ENCODE measurements around the gene SPAG16. TPM values are rescaled to one million over a fixed set of nuclear protein-coding genes. Genes with fewer than 3 reads are reported as not detected.
"Not testable (repeated sequence)": the region's sequence is repeated elsewhere in the genome, so short reads cannot be mapped to it uniquely, and the experiment has no call there.

Gene SPAG16
- total RNA-seq, 4 donors from 2014 or later: 25.6 to 37.5 (median 26.3) TPM

DNA sequence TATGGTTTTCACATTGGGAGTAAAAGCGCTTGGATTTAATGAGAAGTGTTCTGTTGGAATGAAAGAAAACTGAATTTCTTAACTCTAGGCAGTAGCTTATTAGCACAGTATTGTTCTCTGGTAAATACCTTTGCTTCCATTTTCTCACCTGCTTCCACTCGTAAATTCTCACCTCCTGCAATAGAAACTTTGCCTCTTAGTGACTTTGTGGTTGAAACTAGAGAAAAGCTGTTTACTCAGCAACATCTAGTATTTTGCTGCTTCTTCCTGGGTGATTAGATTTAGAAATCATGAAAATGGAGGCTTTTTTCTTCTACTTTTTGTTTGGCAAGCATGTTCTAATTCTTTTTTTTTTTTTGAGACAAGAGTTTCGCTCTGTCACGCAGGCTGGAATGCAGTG lies 385.4 kb downstream of the SPAG16 start:
- intact Hi-C loops (cut with DNase I; ENCODE audit: low total_unique reads): no loop called here
- no peak for TF ChIP-seq POLR2A (IDR thresholded peaks at IDR 0.05)
- TF ChIP-seq, protein P1, sequence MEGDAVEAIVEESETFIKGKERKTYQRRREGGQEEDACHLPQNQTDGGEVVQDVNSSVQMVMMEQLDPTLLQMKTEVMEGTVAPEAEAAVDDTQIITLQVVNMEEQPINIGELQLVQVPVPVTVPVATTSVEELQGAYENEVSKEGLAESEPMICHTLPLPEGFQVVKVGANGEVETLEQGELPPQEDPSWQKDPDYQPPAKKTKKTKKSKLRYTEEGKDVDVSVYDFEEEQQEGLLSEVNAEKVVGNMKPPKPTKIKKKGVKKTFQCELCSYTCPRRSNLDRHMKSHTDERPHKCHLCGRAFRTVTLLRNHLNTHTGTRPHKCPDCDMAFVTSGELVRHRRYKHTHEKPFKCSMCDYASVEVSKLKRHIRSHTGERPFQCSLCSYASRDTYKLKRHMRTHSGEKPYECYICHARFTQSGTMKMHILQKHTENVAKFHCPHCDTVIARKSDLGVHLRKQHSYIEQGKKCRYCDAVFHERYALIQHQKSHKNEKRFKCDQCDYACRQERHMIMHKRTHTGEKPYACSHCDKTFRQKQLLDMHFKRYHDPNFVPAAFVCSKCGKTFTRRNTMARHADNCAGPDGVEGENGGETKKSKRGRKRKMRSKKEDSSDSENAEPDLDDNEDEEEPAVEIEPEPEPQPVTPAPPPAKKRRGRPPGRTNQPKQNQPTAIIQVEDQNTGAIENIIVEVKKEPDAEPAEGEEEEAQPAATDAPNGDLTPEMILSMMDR (IDR thresholded peaks at IDR 0.05): no peak
- H3K4me3 ChIP-seq (ENCODE audit: low read depth, poor library complexity, severe bottlenecking): no peak overlapping the region
- WGBS, 2 donors: 75 to 78% methylated on average over 4 of the region's 4 CpGs
- no peak for DNase-seq (ENCODE audit: low spot score in 2 of 2)

DNA sequence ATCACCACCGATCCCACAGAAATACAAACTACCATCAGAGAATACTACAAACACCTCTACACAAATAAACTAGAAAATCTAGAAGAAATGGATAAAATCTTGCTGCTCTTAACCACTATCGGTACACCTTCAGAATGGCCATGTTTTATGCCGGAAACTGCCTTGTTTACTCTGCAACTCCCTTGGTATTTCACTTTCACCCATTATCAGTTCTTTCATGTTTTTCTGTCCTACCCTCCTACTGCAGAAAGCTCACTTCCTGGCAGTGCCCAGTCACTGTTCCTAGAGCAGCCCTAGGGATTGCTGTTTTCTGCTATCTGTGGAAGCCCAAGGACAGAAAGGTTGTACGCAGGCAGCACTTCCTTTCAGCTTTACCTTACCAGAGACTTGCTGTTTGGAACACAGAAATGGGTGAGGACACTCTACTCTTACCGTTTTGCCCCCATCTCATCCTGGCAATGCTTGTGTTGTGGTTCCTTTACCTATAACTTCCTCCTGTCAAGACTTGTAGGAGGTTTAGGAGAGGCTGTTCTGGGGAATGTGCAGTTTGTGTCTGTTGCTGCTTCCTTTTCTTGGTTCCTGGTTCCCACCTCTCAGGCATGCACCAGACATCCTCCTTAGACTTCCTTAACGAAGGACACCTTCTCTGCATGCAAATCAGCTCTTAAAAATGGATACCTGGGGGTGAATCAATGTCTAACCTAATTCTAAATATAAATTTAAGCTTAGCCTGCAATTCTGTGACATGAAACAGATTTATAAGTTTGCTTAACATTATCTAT lies 394.4 kb downstream of the SPAG16 start:
- intact Hi-C loops (cut with DNase I; ENCODE audit: low total_unique reads): no loop called here
- WGBS, 2 donors: 74% methylated on average over 6 of the region's 6 CpGs

DNA sequence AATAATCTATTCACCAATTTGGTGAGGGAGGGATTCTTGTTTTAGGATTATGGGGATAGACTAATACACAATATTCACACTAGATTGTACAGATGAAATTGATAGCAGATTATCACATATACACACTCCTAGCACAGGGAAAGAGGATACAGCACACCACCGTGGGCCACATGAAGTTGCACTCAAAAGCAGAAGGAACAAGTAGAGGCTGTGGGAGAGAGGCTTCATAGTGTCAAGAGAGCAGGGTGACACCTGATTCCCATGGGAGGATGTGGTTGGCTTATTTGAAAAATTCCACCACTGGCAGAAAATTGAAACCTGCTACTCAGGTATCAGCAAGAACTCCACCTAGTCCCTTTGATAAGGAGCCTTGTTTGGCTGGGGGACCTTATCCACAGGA lies 395.6 kb downstream of the SPAG16 start:
- no peak for DNase-seq (ENCODE audit: low spot score in 2 of 2)
- no peak overlapping the region for H3K4me3 ChIP-seq (ENCODE audit: low read depth, poor library complexity, severe bottlenecking)
- WGBS, 2 donors: 64 to 81% methylated on average over 1 of the region's 1 CpG
- TF ChIP-seq, protein P1 (IDR thresholded peaks at IDR 0.05): no peak
- no peak for TF ChIP-seq POLR2A (IDR thresholded peaks at IDR 0.05)
- intact Hi-C loops (cut with DNase I; ENCODE audit: low total_unique reads): no loop called here

More for the DNA sequence above, 394.4 kb downstream of the SPAG16 start:
- no peak overlapping the region for H3K4me3 ChIP-seq (ENCODE audit: low read depth, poor library complexity, severe bottlenecking)
- DNase-seq (ENCODE audit: low spot score in 2 of 2): no peak
- TF ChIP-seq, protein P1 (IDR thresholded peaks at IDR 0.05): no peak
- TF ChIP-seq POLR2A (IDR thresholded peaks at IDR 0.05): no peak

DNA sequence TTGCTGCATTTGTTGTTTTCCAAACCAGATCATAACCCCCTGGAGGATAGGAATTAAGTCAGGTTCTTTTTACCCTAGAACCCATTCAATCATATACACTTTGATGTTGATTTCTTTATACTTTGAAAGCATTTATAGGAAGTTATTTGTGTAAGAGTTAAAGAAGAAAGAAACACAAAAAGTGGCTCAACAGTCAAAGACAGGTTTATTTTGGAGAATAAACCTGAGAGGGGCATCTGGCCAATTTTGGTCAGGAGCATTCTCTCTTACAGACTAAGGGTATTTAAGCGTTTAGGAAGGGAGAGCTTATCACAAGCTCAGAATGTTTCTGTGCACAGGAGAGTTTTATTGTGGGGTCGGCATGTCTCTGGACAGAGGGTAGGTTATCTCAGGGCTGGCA lies 398.0 kb downstream of the SPAG16 start:
- no peak overlapping the region for H3K4me3 ChIP-seq (ENCODE audit: low read depth, poor library complexity, severe bottlenecking)
- 76 to 88% methylated on average over 2 of the region's 2 CpGs for WGBS, 2 donors
- no peak for DNase-seq (ENCODE audit: low spot score in 2 of 2)
- TF ChIP-seq, protein P1 (IDR thresholded peaks at IDR 0.05): no peak
- TF ChIP-seq POLR2A (IDR thresholded peaks at IDR 0.05): no peak
- intact Hi-C loops (cut with DNase I; ENCODE audit: low total_unique reads): no loop called here

DNA sequence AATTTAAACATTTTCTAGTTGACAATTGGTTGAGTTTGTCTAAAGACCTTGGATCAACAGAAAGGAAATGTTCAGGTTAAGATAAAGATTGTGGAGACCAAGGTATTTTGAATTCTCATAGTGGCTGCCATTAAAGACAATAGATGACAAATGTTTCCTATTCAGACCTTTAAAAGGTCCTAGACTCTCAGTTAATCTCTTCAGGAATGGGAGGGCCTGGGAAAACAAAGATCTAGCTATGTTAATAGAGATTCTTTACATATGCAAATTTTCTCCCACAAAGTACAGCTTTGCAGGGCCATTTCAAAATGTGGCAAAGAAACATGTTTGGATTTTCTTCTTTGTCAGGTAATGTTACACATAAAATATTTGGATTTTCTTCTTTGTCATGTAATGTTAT lies 403.9 kb downstream of the SPAG16 start:
- no peak overlapping the region for H3K4me3 ChIP-seq (ENCODE audit: low read depth, poor library complexity, severe bottlenecking)
- no peak for DNase-seq (ENCODE audit: low spot score in 2 of 2)
- intact Hi-C loops (cut with DNase I; ENCODE audit: low total_unique reads): no loop called here
- TF ChIP-seq, protein P1 (IDR thresholded peaks at IDR 0.05): no peak
- no peak for TF ChIP-seq POLR2A (IDR thresholded peaks at IDR 0.05)

DNA sequence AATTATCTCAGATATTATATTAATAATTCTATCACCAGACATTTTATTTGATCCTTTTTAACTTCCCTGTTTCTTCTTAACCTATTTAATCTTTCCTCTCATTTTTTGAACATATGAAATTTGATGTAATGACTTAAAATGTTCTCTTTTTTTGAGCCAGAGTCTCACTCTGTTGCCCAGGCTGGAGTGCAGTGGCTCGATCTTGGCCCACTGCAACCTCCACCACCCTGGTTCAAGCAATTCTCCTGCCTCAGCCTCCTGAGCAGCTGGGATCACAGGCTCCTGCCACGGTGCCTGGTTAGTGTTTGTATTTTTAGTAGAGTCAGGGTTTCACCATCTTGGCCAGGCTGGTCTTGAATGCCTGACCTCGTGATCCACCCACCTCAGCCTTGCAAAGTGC lies 404.6 kb downstream of the SPAG16 start:
- WGBS, 2 donors: 74 to 83% methylated on average over 3 of the region's 3 CpGs
- intact Hi-C loops (cut with DNase I; ENCODE audit: low total_unique reads); DNase-seq (ENCODE audit: low spot score in 2 of 2); H3K4me3 ChIP-seq (ENCODE audit: low read depth, poor library complexity, severe bottlenecking): not testable (repeated sequence)
